HepG2 (cell line): ENCODE measurements around the gene UPK1A. TPM values are rescaled to one million over a fixed set of nuclear protein-coding genes. Genes with fewer than 3 reads are reported as not detected.
A peak's percentile ranks its signal among the peaks of the same experiment; 100 is the strongest.

Source experiments
- CBX5 ChIP-seq: sonication (generic); formaldehyde crosslinking; IDR thresholded peaks from 2 replicates; pipeline ENCODE4 v1.4.0; 2020; ENCODE audit warnings: missing genetic modification reagents, borderline replicate concordance
- GLI4 ChIP-seq: sonication (generic); formaldehyde crosslinking; IDR thresholded peaks from 2 replicates; pipeline ENCODE4 v1.5.1; 2020; ENCODE audit warnings: missing genetic modification reagents, mild to moderate bottlenecking, moderate library complexity, borderline replicate concordance
- ISX ChIP-seq: sonication (generic); formaldehyde crosslinking; conservative IDR thresholded peaks from 2 replicates; pipeline ENCODE4 v1.5.0; 2020; ENCODE audit warnings: missing genetic modification reagents
- KLF9 ChIP-seq: IDR thresholded peaks from 2 replicates; pipeline ENCODE4 v1.6.1; 2016; ENCODE audit warnings: low read depth
- MZF1 ChIP-seq: sonication (generic); formaldehyde crosslinking; IDR thresholded peaks from 2 replicates; pipeline ENCODE4 v1.8.1; 2023; ENCODE audit warnings: mild to moderate bottlenecking, missing genetic modification reagents, borderline replicate concordance
- PLRG1 ChIP-seq: fragments of 450-650 bp; conservative IDR thresholded peaks from 2 replicates; pipeline ENCODE4 v1.6.1; 2016
- RARA ChIP-seq: IDR thresholded peaks from 2 replicates; pipeline ENCODE4 v1.6.1; 2016; ENCODE audit warnings: missing genetic modification reagents, missing compliant biosample characterization
- RELA ChIP-seq: sonication (generic); formaldehyde crosslinking; IDR thresholded peaks from 2 replicates; pipeline ENCODE4 v1.4.0; 2020; ENCODE audit warnings: missing genetic modification reagents
- ZBTB25 ChIP-seq: IDR thresholded peaks from 2 replicates; pipeline ENCODE4 v1.6.1; 2018; ENCODE audit warnings: missing genetic modification reagents
- ZC3H4 ChIP-seq: sonication (generic); formaldehyde crosslinking; IDR thresholded peaks from 2 replicates; pipeline ENCODE4 v1.4.0; 2020; ENCODE audit warnings: missing genetic modification reagents, borderline replicate concordance
- ZFYVE20 ChIP-seq: sonication (generic); formaldehyde crosslinking; IDR thresholded peaks from 2 replicates; pipeline ENCODE4 v1.8.0; 2023; ENCODE audit warnings: low read depth, mild to moderate bottlenecking, moderate library complexity, missing genetic modification reagents, borderline replicate concordance
- ZKSCAN5 ChIP-seq: sonication (generic); formaldehyde crosslinking; IDR thresholded peaks from 2 replicates; pipeline ENCODE4 v1.5.1; 2020; ENCODE audit warnings: mild to moderate bottlenecking, missing genetic modification reagents
- ZNF552 ChIP-seq: sonication (generic); formaldehyde crosslinking; IDR thresholded peaks from 2 replicates; pipeline ENCODE4 v1.9.0; 2022; ENCODE audit warnings: missing genetic modification reagents, mild to moderate bottlenecking, borderline replicate concordance
- ZNF556 ChIP-seq: sonication (generic); formaldehyde crosslinking; IDR thresholded peaks from 2 replicates; pipeline ENCODE4 v1.4.0; 2020; ENCODE audit warnings: mild to moderate bottlenecking, missing genetic modification reagents, borderline replicate concordance
- ZNF609 ChIP-seq: sonication (generic); formaldehyde crosslinking; IDR thresholded peaks from 2 replicates; pipeline ENCODE4 v1.4.0; 2020; ENCODE audit warnings: mild to moderate bottlenecking, missing genetic modification reagents, borderline replicate concordance
- ZNF616 ChIP-seq: sonication (generic); formaldehyde crosslinking; IDR thresholded peaks from 2 replicates; pipeline ENCODE4 v1.5.0; 2020; ENCODE audit warnings: low read depth, mild to moderate bottlenecking, missing genetic modification reagents
- ZNF646 ChIP-seq: sonication (generic); formaldehyde crosslinking; IDR thresholded peaks from 2 replicates; pipeline ENCODE4 v1.9.0; 2021; ENCODE audit warnings: mild to moderate bottlenecking, missing genetic modification reagents
- ZNF766 ChIP-seq: sonication (generic); formaldehyde crosslinking; IDR thresholded peaks from 2 replicates; pipeline ENCODE4 v1.5.0; 2020; ENCODE audit warnings: missing genetic modification reagents, borderline replicate concordance
- polyA plus RNA-seq, 8 experiments: library from polyadenylated mRNA; depleted of rRNA in 3 of 8; stranded (reverse) in 7 of 8; unstranded in 1 of 8; fragments of >200 nt; fragmentation: Illumina TruSeq in 4 of 8; extraction: Trizol in 4 of 8; gene quantifications; 2 replicates each; pipeline versions ENCODE4 v1.2.1 to v1.2.3, GENCODE V29; 2011 to 2016; ENCODE audit warnings: low read depth in 4 of 8, missing spikeins in 1 of 8, mixed read lengths in 1 of 8; ENCODE audit not compliant: insufficient read depth in 1 of 8
- total RNA-seq, 5 experiments: library from RNA; depleted of rRNA; stranded (reverse); fragments of >200 nt; fragmentation: Illumina TruSeq; extraction: Trizol; gene quantifications; 2 replicates each; pipeline ENCODE4 v1.2.3, GENCODE V29; 2016; ENCODE audit warnings: low read depth in 1 of 5

UPK1A gene
- total and polyA plus RNA-seq, 2 of the 13 experiments (the other 11 are each of a cell fraction or from before 2014, with no cell fraction given), result 2.9 TPM; not detected in 1

GRCh38 chr19:35693835-35694599, 27.7 kb downstream of the UPK1A start (continued):
- no peak for TF ChIP-seq GLI4 (CRISPR knock-in tag)
- no peak for TF ChIP-seq ISX
- TF ChIP-seq RELA (CRISPR knock-in tag), result no peak
- TF ChIP-seq ZNF556 (CRISPR knock-in tag), result no peak
- no peak for TF ChIP-seq ZNF646 (CRISPR knock-in tag)
- no peak for TF ChIP-seq ZFYVE20
- TF ChIP-seq RARA, result no peak
- no peak for TF ChIP-seq ZKSCAN5 (CRISPR knock-in tag)
- TF ChIP-seq ZNF552 (CRISPR knock-in tag), result no peak
- TF ChIP-seq KLF9 (CRISPR knock-in tag), result no peak
- no peak for TF ChIP-seq ZC3H4 (CRISPR knock-in tag)
- no peak for TF ChIP-seq ZNF616 (CRISPR knock-in tag)
- TF ChIP-seq ZNF766 (CRISPR knock-in tag), result no peak
- TF ChIP-seq CBX5 (CRISPR knock-in tag), result peak; percentile 53; the same call in 1 of the 2 replicates
- no peak for TF ChIP-seq PLRG1
- TF ChIP-seq ZNF609 (CRISPR knock-in tag), result no peak
- no peak for TF ChIP-seq MZF1 (CRISPR knock-in tag)
- 0 out of 2 replicates have a peak, but pooled peaks have one; percentile 39 for TF ChIP-seq ZBTB25 (CRISPR knock-in tag)
